Brain microvascular endothelial cell (primary cell): Measurements from ENCODE around the gene RNF34.

ENCODE experiments used
- DNase-seq: peaks from one replicate; pipeline ENCODE4 v3.0.0-alpha.2; 2020
- H3K27ac ChIP-seq: fragments of 250-450 bp; sonication (Bioruptor Pico); 2 replicates; pipeline ENCODE4 v1.5.1; 2020; ENCODE audit warnings: mild to moderate bottlenecking, moderate library complexity
- H3K27me3 ChIP-seq: fragments of 250-450 bp; sonication (Bioruptor Pico); replicated peaks from 2 replicates; pipeline ENCODE4 v1.5.1; 2020; ENCODE audit warnings: mild to moderate bottlenecking
- H3K36me3 ChIP-seq: fragments of 250-450 bp; sonication (Bioruptor Pico); replicated peaks from 2 replicates; pipeline ENCODE4 v1.5.1; 2020; ENCODE audit warnings: mild to moderate bottlenecking
- H3K4me3 ChIP-seq: 2 replicates; pipeline ENCODE4 v1.5.1; 2011; ENCODE audit warnings: low read depth, mild to moderate bottlenecking, control low read depth, low read length, moderate library complexity
- CTCF ChIP-seq: IDR thresholded peaks from 2 replicates; pipeline ENCODE4 v1.5.1; 2011; ENCODE audit warnings: low read depth, mild to moderate bottlenecking, moderate library complexity, low read length, control low read depth, inconsistent platforms; ENCODE audit errors: missing control alignments
- in situ Hi-C: cut with HindIII; loops from 2 replicates; pipeline ENCODE4 v1.10.0; 2017; ENCODE audit warnings: low sequenced_read_pairs, low pct_ligation_motif_present

Gene RNF34

GRCh38 chr12:121466794-121467637 is 67.1 kb downstream of the RNF34 start:
- no peaks in the 10 kb centered on the region for H3K27me3 ChIP-seq
- peak overlapping the region; percentile 65 for H3K4me3 ChIP-seq
- TF ChIP-seq CTCF, result no peak
- peak; percentile 83 for DNase-seq
- no peaks in the 10 kb centered on the region for H3K36me3 ChIP-seq
- H3K27ac ChIP-seq, result peak overlapping the region; percentile 76
- in situ Hi-C loops, result no loop called here

GRCh38 chr12:121467638-121468498 is 68.0 kb downstream of the RNF34 start:
- in situ Hi-C loops, result no loop called here
- no peak overlapping the region for H3K27ac ChIP-seq
- peak overlapping the region; percentile 65 for H3K4me3 ChIP-seq
- H3K27me3 ChIP-seq, result no peaks in the 10 kb centered on the region
- no peak for TF ChIP-seq CTCF
- no peaks in the 10 kb centered on the region for H3K36me3 ChIP-seq
- peak; percentile 6 for DNase-seq

GRCh38 chr12:121468499-121468801 is 68.5 kb downstream of the RNF34 start:
- no peak for TF ChIP-seq CTCF
- Histone ChIP-seq H3K27me3 (no peaks in the 10 kb centered on the region), H3K27ac (no peak overlapping the region), H3K4me3 (no peak overlapping the region), H3K36me3 (no peaks in the 10 kb centered on the region)
- no peak for DNase-seq
- in situ Hi-C loops, result no loop called here

- no peak for TF ChIP-seq CTCF
- H3K27ac ChIP-seq, result no peak overlapping the region
- in situ Hi-C loops, result no loop called here
- no peaks in the 10 kb centered on the region for H3K36me3 ChIP-seq
- DNase-seq, result no peak
- H3K4me3 ChIP-seq, result no peak overlapping the region
- H3K27me3 ChIP-seq, result no peaks in the 10 kb centered on the region
These were observed 70.8 kb downstream of the RNF34 start for GRCh38 chr12:121470751-121471150.

- DNase-seq, result no peak
- no peak overlapping the region for H3K27ac ChIP-seq
- in situ Hi-C loops, result no loop called here
- H3K4me3 ChIP-seq, result no peak overlapping the region
- no peak for TF ChIP-seq CTCF
- H3K36me3 ChIP-seq, result no peaks in the 10 kb centered on the region
- no peaks in the 10 kb centered on the region for H3K27me3 ChIP-seq
These were observed 72.4 kb downstream of the RNF34 start for GRCh38 chr12:121472150-121472905.
